ENCODE results near the gene RALGPS1.
"Not testable (repeated sequence)": the region's sequence is repeated elsewhere in the genome, so short reads cannot be mapped to it uniquely, and the experiment has no call there.

RALGPS1 gene

GRCh38 chr9:127154390-127155191 lies 240.0 kb downstream of the RALGPS1 start:
- DNase-seq (ENCODE audit: low read depth in 2 of 2), result no peak

GRCh38 chr9:127155314-127155960 lies 240.9 kb downstream of the RALGPS1 start:
- DNase-seq (ENCODE audit: low read depth in 2 of 2), result no peak

GRCh38 chr9:127158786-127159324 lies 244.3 kb downstream of the RALGPS1 start:
- no peak for DNase-seq (ENCODE audit: low read depth in 2 of 2)

- no peak for DNase-seq (ENCODE audit: low read depth in 2 of 2)
Observed at GRCh38 chr9:127159325-127159801, 244.8 kb downstream of the RALGPS1 start.

- no peak for DNase-seq (ENCODE audit: low read depth in 2 of 2)
Observed at GRCh38 chr9:127159949-127160610, 245.5 kb downstream of the RALGPS1 start.

GRCh38 chr9:127161081-127161624 lies 246.6 kb downstream of the RALGPS1 start:
- no peak for DNase-seq (ENCODE audit: low read depth in 2 of 2)

- no peak for DNase-seq (ENCODE audit: low read depth in 2 of 2)
Observed at GRCh38 chr9:127162046-127162863, 247.7 kb downstream of the RALGPS1 start.

GRCh38 chr9:127162864-127163365 lies 248.3 kb downstream of the RALGPS1 start:
- no peak for DNase-seq (ENCODE audit: low read depth in 2 of 2)

GRCh38 chr9:127163409-127163808 lies 248.8 kb downstream of the RALGPS1 start:
- no peak for DNase-seq (ENCODE audit: low read depth in 2 of 2)

GRCh38 chr9:127165116-127165515 lies 250.5 kb downstream of the RALGPS1 start:
- DNase-seq (ENCODE audit: low read depth in 2 of 2), result no peak

- no peak for DNase-seq (ENCODE audit: low read depth in 2 of 2)
Observed at GRCh38 chr9:127166111-127166510, 251.5 kb downstream of the RALGPS1 start.

- DNase-seq (ENCODE audit: low read depth in 2 of 2), result no peak
Observed at GRCh38 chr9:127166651-127167524, 252.3 kb downstream of the RALGPS1 start.

GRCh38 chr9:127167560-127168326 lies 253.2 kb downstream of the RALGPS1 start:
- DNase-seq (ENCODE audit: low read depth in 2 of 2), result no peak

- DNase-seq (ENCODE audit: low read depth in 2 of 2), result no peak
Observed at GRCh38 chr9:127168756-127169574, 254.4 kb downstream of the RALGPS1 start.

- DNase-seq (ENCODE audit: low read depth in 2 of 2), result no peak
Observed at GRCh38 chr9:127169575-127169883, 254.9 kb downstream of the RALGPS1 start.

- no peak for DNase-seq (ENCODE audit: low read depth in 2 of 2)
Observed at GRCh38 chr9:127170103-127170502, 255.5 kb downstream of the RALGPS1 start.

- DNase-seq (ENCODE audit: low read depth in 2 of 2), result no peak
Observed at GRCh38 chr9:127170652-127171051, 256.1 kb downstream of the RALGPS1 start.

GRCh38 chr9:127171348-127171747 lies 256.8 kb downstream of the RALGPS1 start:
- not testable (repeated sequence) for DNase-seq (ENCODE audit: low read depth in 2 of 2)

Measured in stimulated activated CD8-positive, alpha-beta memory T cell treated with anti-CD3 and anti-CD28 coated beads, Interleukin-7, amount 100 ng/mL, for 1 hour (primary cell).